Measurements from ENCODE around the gene SPACA5B. TPM values are rescaled to one million over a fixed set of nuclear protein-coding genes. Genes with fewer than 3 reads are reported as not detected.
"Not testable (repeated sequence)": the region's sequence is repeated elsewhere in the genome, so short reads cannot be mapped to it uniquely, and the experiment has no call there.

The SPACA5B gene
- total RNA-seq, 2 donors from 2014 or later = not detected

DNA sequence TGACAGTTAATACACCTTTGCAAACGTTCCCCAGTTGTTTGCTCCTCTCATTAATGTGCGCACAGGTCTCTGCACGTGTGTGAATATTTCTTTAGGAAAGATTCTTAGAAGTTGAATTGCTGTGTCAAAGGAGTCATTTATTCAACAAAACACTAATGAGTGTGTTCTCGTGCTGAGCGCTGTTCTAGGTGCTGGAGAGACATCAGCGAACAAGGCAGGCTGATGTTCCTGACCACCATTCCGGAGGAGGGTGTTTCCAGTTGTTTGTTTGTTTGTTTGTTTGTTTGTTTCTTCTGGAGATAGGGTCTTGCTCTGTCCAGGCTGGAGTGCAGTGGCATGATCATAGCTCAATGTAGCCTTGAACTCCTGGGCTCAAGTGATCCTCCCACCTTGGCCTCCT lies 35.9 kb downstream of the SPACA5B start:
- not testable (repeated sequence) for DNase-seq (ENCODE audit: low spot score in 2 of 2); H3K36me3 Mint-ChIP-seq; H3K9me3 Mint-ChIP-seq; ATAC-seq; H3K27ac Mint-ChIP-seq

GRCh38 chrX:48179691-48180090 lies 49.3 kb downstream of the SPACA5B start:
- Mint-ChIP-seq H3K36me3 (no peaks in the 10 kb centered on the region), H3K9me3 (no peaks in the 10 kb centered on the region), H3K27ac (no peak overlapping the region)
- DNase-seq (ENCODE audit: low spot score in 2 of 2) = no peak
- no peak for ATAC-seq

GRCh38 chrX:48180811-48181210 lies 50.4 kb downstream of the SPACA5B start:
- DNase-seq (ENCODE audit: low spot score in 2 of 2) (no peak), ATAC-seq (no peak)
- Mint-ChIP-seq H3K27ac (no peak overlapping the region), H3K9me3 (no peaks in the 10 kb centered on the region), H3K36me3 (no peaks in the 10 kb centered on the region)

DNA sequence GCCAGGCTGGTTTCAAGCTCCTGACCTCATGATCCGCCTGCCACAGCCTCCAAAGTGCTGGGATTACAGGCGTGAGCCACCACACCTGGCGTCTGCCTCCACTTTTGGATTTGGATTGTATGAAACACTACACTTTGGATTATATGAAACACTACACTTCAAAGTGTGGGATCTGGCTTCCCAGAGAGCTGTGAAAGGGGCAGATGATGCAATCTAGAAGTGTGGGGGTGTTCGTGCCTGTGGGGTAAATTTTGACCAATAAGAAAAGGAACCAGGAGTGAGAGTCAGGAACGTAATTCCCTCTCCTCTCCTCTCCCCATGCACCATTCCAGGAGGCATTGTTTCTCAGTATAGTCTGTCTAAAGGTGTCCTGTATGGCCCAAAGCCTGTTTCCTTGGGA lies 51.5 kb downstream of the SPACA5B start:
- not testable (repeated sequence) for H3K27ac Mint-ChIP-seq; H3K36me3 Mint-ChIP-seq; DNase-seq (ENCODE audit: low spot score in 2 of 2); H3K9me3 Mint-ChIP-seq; ATAC-seq

Other genes with a start within 250 kb of the SPACA5B start
- gene ZNF182, start 126.6 kb upstream of the SPACA5B start, total RNA-seq = 10 to 100 TPM in 1 of 2 donors, 1 to 10 TPM in 1; 7.2 to 14.0 TPM
- gene SPACA5, start 123.6 kb upstream of the SPACA5B start, total RNA-seq = not detected
- 1 to 10 TPM; 2.3 to 3.0 TPM for gene ZNF630, start 59.0 kb upstream of the SPACA5B start, total RNA-seq
- gene SSX5, start 66.2 kb downstream of the SPACA5B start, total RNA-seq = not detected
- not detected for gene SSX1, start 124.8 kb downstream of the SPACA5B start, total RNA-seq
- not detected for gene SSX3, start 226.1 kb downstream of the SPACA5B start, total RNA-seq

All from activated naive CD4-positive, alpha-beta T cell treated with anti-CD3 and anti-CD28 coated beads, Interleukin-2, amount 50 U/mL, for 72 hours (primary cell).